ENCODE results near the gene COL13A1. TPM values are rescaled to one million over a fixed set of nuclear protein-coding genes. Genes with fewer than 3 reads are reported as not detected.

The COL13A1 gene
- total and polyA plus RNA-seq, 12 donors, result 0.54 to 7.6 (median 1.9) TPM

GRCh38 chr10:69836731-69837030 lies 35.0 kb downstream of the COL13A1 start:
- TF ChIP-seq POLR2A (IDR thresholded peaks at IDR 0.05) (no peak), CTCF (IDR thresholded peaks at IDR 0.05) (no peak)
- Histone ChIP-seq H3K4me3 (no peak overlapping the region), H3K9me3 (replicated peaks in 1 of 3) (no peaks in the 10 kb centered on the region), H3K27ac (no peak overlapping the region), H3K4me1 (replicated peaks in 1 of 2) (no peaks in the 10 kb centered on the region), H3K36me3 (replicated peaks in 1 of 2) (no peaks in the 10 kb centered on the region), H3K27me3 (no peaks in the 10 kb centered on the region)
- DNase-seq, result no peak
- 73 to 92% (median 83%) methylated on average over 3 to 6 of the region's 6 CpGs for WGBS, 4 donors
- intact Hi-C loops (cut with DNase I), result no loop called here

GRCh38 chr10:69837261-69837660 lies 35.6 kb downstream of the COL13A1 start:
- H3K9me3 ChIP-seq (replicated peaks in 1 of 3), result no peaks in the 10 kb centered on the region
- 89 to 95% (median 93%) methylated on average over 5 of the region's 5 CpGs for whole genome bisulfite sequencing, 4 donors
- no peak for TF ChIP-seq POLR2A (IDR thresholded peaks at IDR 0.05)
- no peak for TF ChIP-seq CTCF (IDR thresholded peaks at IDR 0.05)
- H3K27me3 ChIP-seq, result no peaks in the 10 kb centered on the region
- H3K36me3 ChIP-seq (replicated peaks in 1 of 2), result no peaks in the 10 kb centered on the region
- H3K27ac ChIP-seq, result no peak overlapping the region
- no peaks in the 10 kb centered on the region for H3K4me1 ChIP-seq (replicated peaks in 1 of 2)
- intact Hi-C loops (cut with DNase I), result no loop called here
- H3K4me3 ChIP-seq, result no peak overlapping the region
- DNase-seq, result no peak

- DNase-seq, result no peak
- intact Hi-C loops (cut with DNase I), result no loop called here
- Histone ChIP-seq H3K27ac (no peak overlapping the region), H3K4me1 (replicated peaks in 1 of 2) (no peaks in the 10 kb centered on the region), H3K9me3 (replicated peaks in 1 of 3) (no peaks in the 10 kb centered on the region), H3K27me3 (no peaks in the 10 kb centered on the region), H3K36me3 (replicated peaks in 1 of 2) (no peaks in the 10 kb centered on the region), H3K4me3 (no peak overlapping the region)
- 87 to 95% (median 93%) methylated on average over 3 to 5 of the region's 5 CpGs for WGBS, 4 donors
- no peak for TF ChIP-seq CTCF (IDR thresholded peaks at IDR 0.05)
- TF ChIP-seq POLR2A (IDR thresholded peaks at IDR 0.05), result no peak
These were observed 36.7 kb downstream of the COL13A1 start for GRCh38 chr10:69838418-69838817.

GRCh38 chr10:69838853-69839252 lies 37.1 kb downstream of the COL13A1 start:
- Histone ChIP-seq H3K4me3 (no peak overlapping the region), H3K27ac (no peak overlapping the region), H3K36me3 (replicated peaks in 1 of 2) (no peaks in the 10 kb centered on the region), H3K27me3 (no peaks in the 10 kb centered on the region), H3K4me1 (replicated peaks in 1 of 2) (no peaks in the 10 kb centered on the region), H3K9me3 (replicated peaks in 1 of 3) (no peaks in the 10 kb centered on the region)
- TF ChIP-seq CTCF (IDR thresholded peaks at IDR 0.05), result no peak
- no peak for TF ChIP-seq POLR2A (IDR thresholded peaks at IDR 0.05)
- 72 to 84% (median 79%) methylated on average over 11 of the region's 11 CpGs for WGBS, 4 donors
- intact Hi-C loops (cut with DNase I), result no loop called here
- no peak for DNase-seq

All from adrenal gland (tissue), 12 donors.